ENCODE results near the gene SNRPB. TPM values are rescaled to one million over a fixed set of nuclear protein-coding genes. Genes with fewer than 3 reads are reported as not detected.

Gene SNRPB
- total RNA-seq, 4 donors from 2014 or later, result 119 to 176 (median 133) TPM

DNA sequence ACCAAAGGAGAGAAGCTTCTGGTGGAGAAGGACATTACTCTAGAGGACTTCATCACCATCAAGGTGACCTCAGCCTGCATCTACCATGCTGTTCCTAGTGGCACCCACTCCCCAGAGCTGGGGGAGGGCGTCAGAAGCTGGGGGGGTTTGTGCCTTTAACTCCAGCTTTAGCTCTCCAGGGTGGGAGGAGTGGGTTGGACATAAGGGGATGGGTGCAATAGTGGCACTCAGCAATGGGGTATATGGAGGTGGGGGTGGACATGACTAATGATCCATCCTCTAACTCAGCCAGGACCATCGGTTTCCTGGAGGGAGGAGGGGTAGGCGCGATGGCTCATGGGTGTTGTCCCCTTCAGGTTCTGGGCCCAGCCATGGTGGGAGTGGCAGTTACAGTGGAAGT lies 40.1 kb downstream of the SNRPB start:
- Histone ChIP-seq H3K4me3 (replicated peaks in 1 of 3) (no peak overlapping the region), H3K27me3 (no peaks in the 10 kb centered on the region), H3K36me3 (no peaks in the 10 kb centered on the region), H3K4me1 (no peaks in the 10 kb centered on the region), H3K27ac (no peak overlapping the region), H3K9me3 (no peaks in the 10 kb centered on the region)
- TF ChIP-seq CTCF (IDR thresholded peaks at IDR 0.05) (no peak), POLR2A (IDR thresholded peaks at IDR 0.05) (no peak)
- WGBS, 2 donors, result 75 to 100% methylated on average over 2 to 4 of the region's 4 CpGs
- DNase-seq, result no peak
- intact Hi-C loops (cut with DNase I), result no loop called here

DNA sequence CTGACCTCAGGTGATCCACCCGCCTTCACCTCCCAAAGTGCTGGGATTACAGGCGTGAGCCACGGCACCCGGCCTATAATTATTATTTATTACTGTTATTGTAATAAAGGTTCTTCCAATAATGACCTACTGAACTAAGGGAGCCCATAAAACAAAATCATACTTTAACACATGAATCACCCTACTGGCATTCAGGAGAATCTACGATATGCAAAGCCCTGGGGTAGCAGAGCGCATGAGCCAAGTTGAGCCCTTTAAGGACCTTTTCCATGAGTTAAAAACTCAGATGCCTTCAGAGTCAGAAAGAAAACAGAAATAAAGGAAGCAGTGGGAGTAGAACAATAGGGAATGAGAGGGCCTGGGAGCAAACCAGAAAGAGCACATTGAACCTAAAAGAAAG lies 41.5 kb downstream of the SNRPB start:
- Histone ChIP-seq H3K27me3 (no peaks in the 10 kb centered on the region), H3K27ac (no peak overlapping the region), H3K4me1 (no peaks in the 10 kb centered on the region), H3K9me3 (no peaks in the 10 kb centered on the region), H3K36me3 (no peaks in the 10 kb centered on the region), H3K4me3 (replicated peaks in 1 of 3) (no peak overlapping the region)
- 88 to 89% methylated on average over 6 of the region's 6 CpGs for WGBS, 2 donors
- DNase-seq, result no peak
- intact Hi-C loops (cut with DNase I), result no loop called here
- TF ChIP-seq CTCF (IDR thresholded peaks at IDR 0.05), result no peak
- no peak for TF ChIP-seq POLR2A (IDR thresholded peaks at IDR 0.05)

DNA sequence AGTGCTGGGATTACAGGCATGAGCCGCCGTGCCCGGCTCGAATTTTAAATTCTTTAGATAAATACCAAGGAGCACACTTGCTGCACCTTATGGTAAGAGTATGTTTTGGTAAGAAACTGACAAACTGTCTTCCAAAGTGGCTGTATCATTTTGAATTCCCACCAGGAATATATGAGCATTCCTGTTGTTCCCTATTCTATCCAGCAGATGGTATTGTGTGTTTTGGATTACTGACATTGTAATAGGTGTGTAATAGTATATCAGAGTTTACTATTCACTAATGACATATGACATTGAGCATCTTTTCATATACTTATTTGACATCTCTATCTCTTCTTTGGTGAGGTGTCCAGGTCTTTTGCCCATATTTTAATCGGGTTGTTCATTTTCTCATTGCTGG lies 49.3 kb downstream of the SNRPB start:
- TF ChIP-seq POLR2A (IDR thresholded peaks at IDR 0.05) (no peak), CTCF (IDR thresholded peaks at IDR 0.05) (no peak)
- intact Hi-C loops (cut with DNase I), result no loop called here
- no peaks in the 10 kb centered on the region for H3K27me3 ChIP-seq
- no peaks in the 10 kb centered on the region for H3K4me1 ChIP-seq
- H3K36me3 ChIP-seq, result no peaks in the 10 kb centered on the region
- no peak overlapping the region for H3K4me3 ChIP-seq (replicated peaks in 1 of 3)
- no peaks in the 10 kb centered on the region for H3K9me3 ChIP-seq
- DNase-seq, result no peak
- H3K27ac ChIP-seq, result no peak overlapping the region
- 87 to 89% methylated on average over 5 of the region's 5 CpGs for WGBS, 2 donors

DNA sequence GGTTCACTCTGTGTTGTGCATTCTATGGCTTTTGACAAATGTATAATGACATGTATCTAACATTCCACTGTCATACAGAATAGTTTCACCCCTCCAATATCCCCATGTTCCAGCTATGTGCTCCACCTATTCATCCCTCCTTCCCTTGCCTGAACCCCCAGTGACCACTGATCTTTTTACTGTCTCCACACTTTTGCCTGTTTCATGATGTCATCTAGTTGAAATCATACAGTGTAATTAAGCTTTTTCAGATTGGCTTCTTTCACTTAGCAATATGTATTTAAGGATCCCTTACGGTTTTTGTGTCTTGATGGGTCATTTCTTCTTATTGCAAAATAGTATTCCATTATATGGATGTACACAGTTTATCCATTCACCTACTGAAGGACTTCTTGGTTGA lies 50.1 kb downstream of the SNRPB start:
- 69 to 74% methylated on average over 1 of the region's 1 CpG for WGBS, 2 donors
- H3K4me3 ChIP-seq (replicated peaks in 1 of 3), result no peak overlapping the region
- H3K36me3 ChIP-seq, result no peaks in the 10 kb centered on the region
- DNase-seq, result no peak
- intact Hi-C loops (cut with DNase I), result no loop called here
- no peaks in the 10 kb centered on the region for H3K4me1 ChIP-seq
- no peaks in the 10 kb centered on the region for H3K27me3 ChIP-seq
- H3K27ac ChIP-seq, result no peak overlapping the region
- TF ChIP-seq CTCF (IDR thresholded peaks at IDR 0.05), result no peak
- no peak for TF ChIP-seq POLR2A (IDR thresholded peaks at IDR 0.05)
- H3K9me3 ChIP-seq, result no peaks in the 10 kb centered on the region

DNA sequence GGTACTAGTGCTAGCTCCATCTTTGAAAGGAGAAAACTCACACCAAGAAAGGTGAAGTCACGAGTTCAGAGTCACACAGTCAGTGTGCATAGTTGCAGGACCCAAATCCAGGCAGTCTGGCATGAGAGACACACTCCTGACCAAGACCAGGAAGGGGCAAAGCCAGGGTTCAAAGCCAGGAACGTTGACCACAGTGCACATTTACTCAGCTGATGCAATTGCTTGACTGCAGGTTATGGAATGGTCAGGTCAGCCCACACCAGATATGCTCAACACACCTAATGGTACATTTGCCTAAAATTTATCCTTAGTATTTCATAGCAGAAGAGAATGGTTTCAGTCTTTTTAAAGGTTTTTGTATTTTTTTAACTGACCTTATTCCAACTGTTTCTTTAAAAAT lies 52.2 kb downstream of the SNRPB start:
- Histone ChIP-seq H3K27ac (no peak overlapping the region), H3K36me3 (no peaks in the 10 kb centered on the region), H3K27me3 (no peaks in the 10 kb centered on the region), H3K4me1 (no peaks in the 10 kb centered on the region), H3K9me3 (no peaks in the 10 kb centered on the region), H3K4me3 (replicated peaks in 1 of 3) (no peak overlapping the region)
- TF ChIP-seq POLR2A (IDR thresholded peaks at IDR 0.05), result no peak
- no peak for TF ChIP-seq CTCF (IDR thresholded peaks at IDR 0.05)
- no peak for DNase-seq
- intact Hi-C loops (cut with DNase I), result no loop called here
- WGBS, 2 donors, result 50 to 61% methylated on average over 1 to 2 of the region's 2 CpGs
